Activated CD8-positive, alpha-beta memory T cell treated with anti-CD3 and anti-CD28 coated beads, Interleukin-2, amount 10 ng/mL, durations not matched to agents 7 days and 5 days (primary cell): ENCODE results near the gene VPS13D. TPM values are rescaled to one million over a fixed set of nuclear protein-coding genes. Genes with fewer than 3 reads are reported as not detected.

Experiments used
- ATAC-seq: fragments of 150-1000 bp; cut with Tn5 transposase; one replicate; pipeline ENCODE4 v1.10.0; 2021; ENCODE audit warnings: moderate library complexity
- CTCF ChIA-PET: fragments of 350-600 bp; sonication (Branson Sonifier 250); formaldehyde crosslinking; loops from one replicate; lab custom pipeline; 2021; ENCODE audit warnings: antibody characterized with exemption; lab: Charles Lee
- DNase-seq: peaks from one replicate; pipeline ENCODE4 v3.0.0-alpha.2; 2020
- H3K27ac Mint-ChIP-seq: one replicate; pipeline ENCODE4 v1.8.0; 2021; ENCODE audit warnings: mild to moderate bottlenecking, mixed read lengths
- H3K27me3 Mint-ChIP-seq: one replicate; pipeline ENCODE4 v1.8.0; 2021; ENCODE audit warnings: mixed read lengths
- H3K36me3 Mint-ChIP-seq: one replicate; pipeline ENCODE4 v1.8.0; 2021; ENCODE audit warnings: mild to moderate bottlenecking, mixed read lengths
- H3K4me1 Mint-ChIP-seq: one replicate; pipeline ENCODE4 v1.8.0; 2021; ENCODE audit warnings: mixed read lengths
- H3K4me3 Mint-ChIP-seq: one replicate; pipeline ENCODE4 v1.8.0; 2021; ENCODE audit warnings: mild to moderate bottlenecking, moderate library complexity, mixed read lengths
- H3K9me3 Mint-ChIP-seq: one replicate; pipeline ENCODE4 v1.8.0; 2022; ENCODE audit warnings: low read depth, mixed read lengths
- total RNA-seq, 2 experiments: library from RNA; stranded (reverse); gene quantifications; one replicate each; pipeline ENCODE4 v1.2.3, GENCODE V29; 2021

The VPS13D gene, protein sequence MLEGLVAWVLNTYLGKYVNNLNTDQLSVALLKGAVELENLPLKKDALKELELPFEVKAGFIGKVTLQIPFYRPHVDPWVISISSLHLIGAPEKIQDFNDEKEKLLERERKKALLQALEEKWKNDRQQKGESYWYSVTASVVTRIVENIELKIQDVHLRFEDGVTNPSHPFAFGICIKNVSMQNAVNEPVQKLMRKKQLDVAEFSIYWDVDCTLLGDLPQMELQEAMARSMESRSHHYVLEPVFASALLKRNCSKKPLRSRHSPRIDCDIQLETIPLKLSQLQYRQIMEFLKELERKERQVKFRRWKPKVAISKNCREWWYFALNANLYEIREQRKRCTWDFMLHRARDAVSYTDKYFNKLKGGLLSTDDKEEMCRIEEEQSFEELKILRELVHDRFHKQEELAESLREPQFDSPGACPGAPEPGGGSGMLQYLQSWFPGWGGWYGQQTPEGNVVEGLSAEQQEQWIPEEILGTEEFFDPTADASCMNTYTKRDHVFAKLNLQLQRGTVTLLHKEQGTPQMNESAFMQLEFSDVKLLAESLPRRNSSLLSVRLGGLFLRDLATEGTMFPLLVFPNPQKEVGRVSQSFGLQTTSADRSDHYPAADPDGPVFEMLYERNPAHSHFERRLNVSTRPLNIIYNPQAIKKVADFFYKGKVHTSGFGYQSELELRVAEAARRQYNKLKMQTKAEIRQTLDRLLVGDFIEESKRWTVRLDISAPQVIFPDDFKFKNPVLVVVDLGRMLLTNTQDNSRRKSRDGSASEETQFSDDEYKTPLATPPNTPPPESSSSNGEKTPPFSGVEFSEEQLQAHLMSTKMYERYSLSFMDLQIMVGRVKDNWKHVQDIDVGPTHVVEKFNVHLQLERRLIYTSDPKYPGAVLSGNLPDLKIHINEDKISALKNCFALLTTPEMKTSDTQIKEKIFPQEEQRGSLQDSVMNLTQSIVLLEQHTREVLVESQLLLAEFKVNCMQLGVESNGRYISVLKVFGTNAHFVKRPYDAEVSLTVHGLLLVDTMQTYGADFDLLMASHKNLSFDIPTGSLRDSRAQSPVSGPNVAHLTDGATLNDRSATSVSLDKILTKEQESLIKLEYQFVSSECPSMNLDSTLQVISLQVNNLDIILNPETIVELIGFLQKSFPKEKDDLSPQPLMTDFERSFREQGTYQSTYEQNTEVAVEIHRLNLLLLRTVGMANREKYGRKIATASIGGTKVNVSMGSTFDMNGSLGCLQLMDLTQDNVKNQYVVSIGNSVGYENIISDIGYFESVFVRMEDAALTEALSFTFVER (N-terminal part only)
- 10 to 100 TPM; 34.6 to 38.3 TPM for total RNA-seq

- peaks cover 2% of the 10 kb centered on the region for H3K27me3 Mint-ChIP-seq
- H3K27ac Mint-ChIP-seq = peak within 1 kb of the TSS; percentile 61
- ATAC-seq = peak; percentile 98
- CTCF ChIA-PET = interaction anchor here (0.6 to 6.9 kb wide), 11 partner anchors 14 to 429 kb away, joined by 3 to 69 read pairs (median 3); no protein-coding TSS in a partner anchor
- H3K9me3 Mint-ChIP-seq = no peaks in the 10 kb centered on the region
- H3K36me3 Mint-ChIP-seq = peaks cover 2% of the 10 kb centered on the region
- H3K4me3 Mint-ChIP-seq = peak within 1 kb of the TSS; percentile 81
- peaks cover 17% of the 10 kb centered on the region for H3K4me1 Mint-ChIP-seq
- DNase-seq = peak; percentile 86
These were observed at the start of gene VPS13D for GRCh38 chr1:12229835-12230548. VPS13D (plus strand) TSS chr1:12230030; CDS start chr1:12234267, 4,237 bp downstream.

DNA sequence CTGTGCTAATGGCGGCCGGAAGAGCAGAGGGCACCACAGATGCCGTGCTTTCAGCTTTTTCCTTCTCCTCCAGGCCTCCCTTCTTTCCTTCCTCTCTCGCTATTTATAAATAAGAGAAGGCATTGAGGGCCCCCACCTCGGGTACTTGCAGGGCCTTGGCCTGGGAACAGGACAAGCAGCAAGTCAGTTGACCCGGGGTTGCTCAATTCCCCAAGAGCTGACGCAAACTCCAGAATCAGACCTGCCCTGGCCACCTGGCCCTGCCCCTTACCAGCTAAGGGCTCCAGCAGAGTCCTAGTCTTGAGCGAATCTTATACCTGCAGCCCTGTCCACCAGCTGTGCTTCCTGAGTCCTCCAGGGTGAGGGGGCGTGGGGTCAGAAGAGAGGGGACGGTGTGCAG, 49.5 kb upstream of the VPS13D start:
- CTCF ChIA-PET = interaction anchor here (8.2 kb wide), 1 partner anchor 55 kb away, joined by 104 read pairs; no protein-coding TSS in a partner anchor
- DNase-seq (no peak), ATAC-seq (no peak)
- H3K4me3 Mint-ChIP-seq = no peak overlapping the region
- peaks cover 72% of the 10 kb centered on the region for H3K4me1 Mint-ChIP-seq
- no peak overlapping the region for H3K27ac Mint-ChIP-seq
- peaks cover 40% of the 10 kb centered on the region for H3K36me3 Mint-ChIP-seq
- H3K9me3 Mint-ChIP-seq = no peaks in the 10 kb centered on the region
- no peaks in the 10 kb centered on the region for H3K27me3 Mint-ChIP-seq

- CTCF ChIA-PET = interaction anchor here (8.2 kb wide), 1 partner anchor 56 kb away, joined by 104 read pairs; no protein-coding TSS in a partner anchor
- Mint-ChIP-seq H3K27ac (peak overlapping the region; percentile 19), H3K9me3 (no peaks in the 10 kb centered on the region), H3K27me3 (no peaks in the 10 kb centered on the region), H3K4me1 (peaks cover 66% of the 10 kb centered on the region), H3K4me3 (no peak overlapping the region), H3K36me3 (peaks cover 35% of the 10 kb centered on the region)
- DNase-seq (no peak), ATAC-seq (no peak)
These were observed 48.9 kb upstream of the VPS13D start for GRCh38 chr1:12180903-12181302.

- DNase-seq (no peak), ATAC-seq (no peak)
- CTCF ChIA-PET = interaction anchor here (1.0 to 2.6 kb wide), 2 partner anchors 19 to 57 kb away, joined by 4 to 18 read pairs; no protein-coding TSS in a partner anchor
- no peak overlapping the region for H3K4me3 Mint-ChIP-seq
- no peaks in the 10 kb centered on the region for H3K27me3 Mint-ChIP-seq
- no peaks in the 10 kb centered on the region for H3K9me3 Mint-ChIP-seq
- H3K27ac Mint-ChIP-seq = peak overlapping the region; percentile 40
- peaks cover 28% of the 10 kb centered on the region for H3K36me3 Mint-ChIP-seq
- peaks cover 59% of the 10 kb centered on the region for H3K4me1 Mint-ChIP-seq
These were observed 48.3 kb upstream of the VPS13D start for GRCh38 chr1:12181568-12181967.

- Mint-ChIP-seq H3K4me1 (peaks cover 51% of the 10 kb centered on the region), H3K9me3 (no peaks in the 10 kb centered on the region), H3K27ac (peak overlapping the region; percentile 59), H3K36me3 (peaks cover 25% of the 10 kb centered on the region), H3K4me3 (no peak overlapping the region), H3K27me3 (no peaks in the 10 kb centered on the region)
- ATAC-seq (no peak), DNase-seq (no peak)
- CTCF ChIA-PET = interaction anchor here (1.0 to 2.6 kb wide), 3 partner anchors 18 to 58 kb away, joined by 4 to 18 read pairs (median 4); no protein-coding TSS in a partner anchor
These were observed 47.3 kb upstream of the VPS13D start for GRCh38 chr1:12182410-12182984.

- DNase-seq (no peak), ATAC-seq (no peak)
- Mint-ChIP-seq H3K4me3 (no peak overlapping the region), H3K9me3 (no peaks in the 10 kb centered on the region), H3K36me3 (peaks cover 24% of the 10 kb centered on the region), H3K4me1 (peaks cover 47% of the 10 kb centered on the region), H3K27ac (peak overlapping the region; percentile 59), H3K27me3 (no peaks in the 10 kb centered on the region)
- CTCF ChIA-PET = interaction anchor here (1.3 to 2.6 kb wide), 2 partner anchors 42 to 59 kb away, joined by 4 to 18 read pairs; no protein-coding TSS in a partner anchor
These were observed 46.6 kb upstream of the VPS13D start for GRCh38 chr1:12183095-12183794.

- H3K36me3 Mint-ChIP-seq = peaks cover 25% of the 10 kb centered on the region
- H3K4me1 Mint-ChIP-seq = peaks cover 43% of the 10 kb centered on the region
- no peaks in the 10 kb centered on the region for H3K9me3 Mint-ChIP-seq
- no peak overlapping the region for H3K4me3 Mint-ChIP-seq
- DNase-seq = no peak
- CTCF ChIA-PET = interaction anchor here (1.3 kb wide), 1 partner anchor 43 kb away, joined by 4 read pairs; no protein-coding TSS in a partner anchor
- H3K27ac Mint-ChIP-seq = peak overlapping the region; percentile 15
- no peaks in the 10 kb centered on the region for H3K27me3 Mint-ChIP-seq
- ATAC-seq = no peak
These were observed 45.7 kb upstream of the VPS13D start for GRCh38 chr1:12184008-12184681.

GRCh38 chr1:12185036-12185917, 44.6 kb upstream of the VPS13D start:
- no peak for DNase-seq
- H3K9me3 Mint-ChIP-seq = no peaks in the 10 kb centered on the region
- CTCF ChIA-PET = interaction anchor here (2.1 kb wide), 1 partner anchor 60 kb away, joined by 10 read pairs; no protein-coding TSS in a partner anchor
- no peak for ATAC-seq
- no peak overlapping the region for H3K27ac Mint-ChIP-seq
- no peaks in the 10 kb centered on the region for H3K27me3 Mint-ChIP-seq
- peaks cover 40% of the 10 kb centered on the region for H3K4me1 Mint-ChIP-seq
- H3K4me3 Mint-ChIP-seq = no peak overlapping the region
- H3K36me3 Mint-ChIP-seq = peaks cover 26% of the 10 kb centered on the region

- H3K4me1 Mint-ChIP-seq = peaks cover 40% of the 10 kb centered on the region
- no peak overlapping the region for H3K27ac Mint-ChIP-seq
- H3K27me3 Mint-ChIP-seq = no peaks in the 10 kb centered on the region
- no peak for ATAC-seq
- no peak overlapping the region for H3K4me3 Mint-ChIP-seq
- H3K9me3 Mint-ChIP-seq = no peaks in the 10 kb centered on the region
- CTCF ChIA-PET = interaction anchor here (1.2 to 2.1 kb wide), 3 partner anchors 8 to 206 kb away, joined by 3 to 10 read pairs (median 3); partner anchors contain the start of gene MFN2
- DNase-seq = no peak
- H3K36me3 Mint-ChIP-seq = peaks cover 28% of the 10 kb centered on the region
These were observed 43.7 kb upstream of the VPS13D start for GRCh38 chr1:12185918-12186678.

GRCh38 chr1:12186679-12186985, 43.2 kb upstream of the VPS13D start:
- H3K36me3 Mint-ChIP-seq = peaks cover 33% of the 10 kb centered on the region

More at GRCh38 chr1:12186679-12186985, 43.2 kb upstream of the VPS13D start:
- CTCF ChIA-PET = interaction anchor here (1.2 to 2.1 kb wide), 3 partner anchors 8 to 207 kb away, joined by 3 to 10 read pairs (median 3); partner anchors contain the start of gene MFN2
- no peaks in the 10 kb centered on the region for H3K9me3 Mint-ChIP-seq
- ATAC-seq (no peak), DNase-seq (no peak)
- H3K4me3 Mint-ChIP-seq = no peak overlapping the region
- peaks cover 40% of the 10 kb centered on the region for H3K4me1 Mint-ChIP-seq
- no peaks in the 10 kb centered on the region for H3K27me3 Mint-ChIP-seq
- no peak overlapping the region for H3K27ac Mint-ChIP-seq
